NCI-H1417 (cell line): ENCODE results near the gene EZR.

Experiments
- DNase-seq, 3 experiments: peaks; one replicate each; lab custom pipeline; 2025; lab: John Stamatoyannopoulos, UW

Gene EZR

GRCh38 chr6:158729906-158730540, 89.1 kb downstream of the EZR start:
- no peak for DNase-seq

GRCh38 chr6:158725704-158726103, 93.5 kb downstream of the EZR start:
- no peak for DNase-seq

- no peak for DNase-seq
Observed at GRCh38 chr6:158722176-158722729, 96.9 kb downstream of the EZR start.

- DNase-seq: peak in 2 of 3 experiments; percentile 18 to 67
Observed at GRCh38 chr6:158718461-158719046, 100.6 kb downstream of the EZR start.

GRCh38 chr6:158717341-158718330, 101.5 kb downstream of the EZR start:
- no peak for DNase-seq
